Measurements from ENCODE around the gene PTPN14.

The PTPN14 gene

DNA sequence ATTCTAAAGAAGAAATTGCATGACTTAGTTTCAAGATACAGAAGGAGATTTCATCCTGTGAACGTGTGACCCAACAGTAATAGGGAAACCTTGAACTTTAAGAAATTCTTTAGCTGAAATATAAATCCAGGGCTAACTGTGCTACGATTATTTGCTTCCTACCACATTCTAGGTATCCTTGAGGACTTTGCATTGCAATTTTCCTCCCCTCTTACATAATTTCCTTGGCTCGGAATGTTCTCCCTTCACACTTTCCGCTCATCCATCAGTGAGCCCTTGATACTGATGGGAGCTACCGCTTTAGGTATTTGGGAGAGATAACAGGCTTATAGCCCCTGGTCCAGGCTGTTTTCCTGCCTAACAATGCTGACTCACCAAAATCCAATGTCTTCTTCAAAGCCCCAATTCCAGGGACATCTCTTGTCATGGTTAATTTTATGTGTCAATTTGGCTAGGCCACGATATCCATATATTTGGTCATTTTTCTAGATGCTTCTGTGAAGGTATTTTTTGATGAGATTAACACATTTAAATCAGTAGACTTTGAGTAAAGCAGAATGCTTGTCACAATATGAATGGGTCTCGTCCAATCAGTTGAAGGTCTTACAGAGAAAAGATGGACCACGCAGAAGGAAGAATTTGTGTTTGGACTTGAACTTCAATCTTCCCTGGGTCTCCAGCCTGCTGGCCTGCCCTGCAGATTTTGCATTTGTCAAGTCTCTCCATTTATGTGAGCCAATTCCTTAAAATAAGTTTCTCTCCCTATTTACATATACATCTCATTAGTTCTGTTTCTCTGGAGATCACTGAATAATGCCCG, 121.2 kb downstream of the PTPN14 start:
- peaks cover 42% of the 10 kb centered on the region for H3K4me1 Mint-ChIP-seq
- no peak overlapping the region for H3K4me3 Mint-ChIP-seq
- no peaks in the 10 kb centered on the region for H3K9me3 Mint-ChIP-seq
- H3K36me3 Mint-ChIP-seq = no peaks in the 10 kb centered on the region
- CTCF ChIA-PET = interaction anchor here (1.2 kb wide), 1 partner anchor 27 kb away, joined by 5 read pairs; no protein-coding TSS in a partner anchor
- H3K27me3 Mint-ChIP-seq = no peaks in the 10 kb centered on the region
- H3K27ac Mint-ChIP-seq = no peak overlapping the region
- DNase-seq = no peak

DNA sequence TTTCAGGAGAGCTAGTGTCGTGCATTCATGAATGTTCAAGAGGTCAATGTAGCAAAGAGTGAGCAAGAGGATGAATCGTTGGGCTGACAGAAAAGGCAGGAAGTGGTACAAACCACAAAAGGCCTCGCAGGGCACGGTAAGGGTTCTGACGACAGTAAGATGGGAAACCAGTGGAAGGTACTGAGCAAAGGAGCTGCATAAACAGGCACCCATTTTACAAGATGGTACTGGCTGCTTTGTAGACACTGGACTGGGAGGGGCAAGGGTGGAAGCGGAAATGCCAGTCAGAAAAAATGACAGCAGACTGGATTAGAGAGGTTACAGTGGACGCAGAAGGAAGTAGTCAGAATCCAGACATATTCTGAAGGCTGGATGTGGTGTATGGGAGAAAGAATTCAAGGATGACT, 123.5 kb downstream of the PTPN14 start:
- Mint-ChIP-seq H3K9me3 (no peaks in the 10 kb centered on the region), H3K4me3 (peak overlapping the region; percentile 39), H3K27me3 (peaks cover 4% of the 10 kb centered on the region), H3K36me3 (no peaks in the 10 kb centered on the region), H3K27ac (peak overlapping the region; percentile 95), H3K4me1 (peaks cover 44% of the 10 kb centered on the region)
- DNase-seq = peak; percentile 86
- CTCF ChIA-PET = interaction anchor here (0.8 to 1.9 kb wide), 11 partner anchors 12 to 167 kb away, joined by 3 to 10 read pairs (median 3); no protein-coding TSS in a partner anchor

DNA sequence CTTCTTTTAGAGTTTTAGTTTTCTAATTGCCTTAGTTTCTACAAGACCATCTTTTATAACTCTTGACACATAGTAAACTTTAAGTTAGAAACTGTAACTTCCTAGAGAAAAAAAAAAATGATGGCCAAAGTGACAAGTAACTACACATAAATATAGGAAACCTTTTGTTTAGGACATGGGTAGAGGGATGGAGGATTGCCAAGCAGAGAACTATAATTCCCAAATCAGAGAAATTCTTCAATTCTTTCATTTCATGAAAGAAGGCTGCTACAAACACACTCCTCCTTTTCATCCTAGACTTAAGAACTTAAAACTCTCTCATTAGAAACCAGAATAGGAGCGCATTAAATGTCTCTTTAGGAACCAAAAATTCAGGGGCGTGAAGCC, 125.0 kb downstream of the PTPN14 start:
- H3K27ac Mint-ChIP-seq = no peak overlapping the region
- H3K4me1 Mint-ChIP-seq = peaks cover 44% of the 10 kb centered on the region
- CTCF ChIA-PET = interaction anchor here (1.9 kb wide), 1 partner anchor 38 kb away, joined by 7 read pairs; no protein-coding TSS in a partner anchor
- H3K36me3 Mint-ChIP-seq = no peaks in the 10 kb centered on the region
- H3K27me3 Mint-ChIP-seq = peaks cover 9% of the 10 kb centered on the region
- H3K9me3 Mint-ChIP-seq = no peaks in the 10 kb centered on the region
- DNase-seq = no peak
- H3K4me3 Mint-ChIP-seq = no peak overlapping the region

DNA sequence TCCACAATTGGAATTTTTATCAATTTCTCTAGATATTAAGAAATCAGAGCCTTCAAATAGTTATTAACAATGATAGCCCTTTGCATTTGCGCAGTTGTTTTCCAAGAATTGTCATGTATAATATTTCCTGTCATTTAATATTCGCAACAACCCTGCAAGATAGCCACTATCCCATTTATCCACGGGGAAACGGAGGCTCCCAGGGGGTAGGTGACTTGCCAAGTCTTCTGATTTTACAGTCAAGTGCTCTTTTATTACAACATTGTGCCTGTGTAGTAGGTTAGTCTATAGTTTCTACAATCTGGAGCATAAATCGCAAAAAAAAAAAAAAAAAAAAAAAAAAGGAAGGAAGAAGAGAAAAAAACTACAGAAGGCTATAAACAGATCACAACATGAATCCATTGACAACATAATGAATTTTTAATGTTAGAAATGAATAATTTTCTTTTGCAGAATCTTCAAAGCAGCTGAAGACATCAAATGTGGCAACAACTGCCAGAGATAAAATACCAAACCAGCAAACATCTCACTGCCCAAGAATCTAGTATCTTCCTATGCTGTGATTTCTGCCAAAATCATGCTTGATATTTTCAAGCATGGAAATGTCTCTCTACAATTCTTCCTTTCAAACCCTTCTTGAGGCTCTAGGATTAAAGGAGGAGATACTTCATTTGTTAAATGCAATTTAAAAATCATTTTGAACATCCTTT, 125.5 kb downstream of the PTPN14 start:
- DNase-seq = no peak
- Mint-ChIP-seq H3K9me3 (no peaks in the 10 kb centered on the region), H3K4me3 (no peak overlapping the region), H3K27me3 (peaks cover 9% of the 10 kb centered on the region), H3K27ac (no peak overlapping the region), H3K4me1 (peaks cover 44% of the 10 kb centered on the region), H3K36me3 (no peaks in the 10 kb centered on the region)
- CTCF ChIA-PET = interaction anchor here (1.9 kb wide), 1 partner anchor 37 kb away, joined by 7 read pairs; no protein-coding TSS in a partner anchor

GRCh38 chr1:214425101-214425500, 126.3 kb downstream of the PTPN14 start:
- DNase-seq = no peak
- Mint-ChIP-seq H3K4me3 (no peak overlapping the region), H3K4me1 (peaks cover 42% of the 10 kb centered on the region), H3K27ac (no peak overlapping the region), H3K27me3 (peaks cover 9% of the 10 kb centered on the region), H3K36me3 (no peaks in the 10 kb centered on the region), H3K9me3 (no peaks in the 10 kb centered on the region)
- CTCF ChIA-PET = no interaction called here

- CTCF ChIA-PET = no interaction called here
- peaks cover 9% of the 10 kb centered on the region for H3K27me3 Mint-ChIP-seq
Measured at GRCh38 chr1:214423045-214423444, 128.4 kb downstream of the PTPN14 start.

GRCh38 chr1:214422137-214422671, 129.2 kb downstream of the PTPN14 start:
- Mint-ChIP-seq H3K27me3 (peaks cover 9% of the 10 kb centered on the region), H3K27ac (no peak overlapping the region), H3K4me3 (no peak overlapping the region), H3K4me1 (peaks cover 38% of the 10 kb centered on the region), H3K9me3 (no peaks in the 10 kb centered on the region), H3K36me3 (peaks cover 2% of the 10 kb centered on the region)
- no peak for DNase-seq
- CTCF ChIA-PET = interaction anchor here (0.5 kb wide), 1 partner anchor 106 kb away, joined by 4 read pairs; no protein-coding TSS in a partner anchor

More at GRCh38 chr1:214423045-214423444, 128.4 kb downstream of the PTPN14 start:
- DNase-seq = no peak
- Mint-ChIP-seq H3K4me1 (peaks cover 40% of the 10 kb centered on the region), H3K4me3 (no peak overlapping the region), H3K9me3 (no peaks in the 10 kb centered on the region), H3K36me3 (peaks cover 2% of the 10 kb centered on the region), H3K27ac (no peak overlapping the region)

- no peak for DNase-seq
- H3K27me3 Mint-ChIP-seq = peaks cover 9% of the 10 kb centered on the region
- H3K4me3 Mint-ChIP-seq = no peak overlapping the region
- no peaks in the 10 kb centered on the region for H3K9me3 Mint-ChIP-seq
- H3K36me3 Mint-ChIP-seq = peaks cover 2% of the 10 kb centered on the region
- CTCF ChIA-PET = no interaction called here
- no peak overlapping the region for H3K27ac Mint-ChIP-seq
- peaks cover 30% of the 10 kb centered on the region for H3K4me1 Mint-ChIP-seq
Measured at GRCh38 chr1:214420833-214421232, 130.6 kb downstream of the PTPN14 start.

DNA sequence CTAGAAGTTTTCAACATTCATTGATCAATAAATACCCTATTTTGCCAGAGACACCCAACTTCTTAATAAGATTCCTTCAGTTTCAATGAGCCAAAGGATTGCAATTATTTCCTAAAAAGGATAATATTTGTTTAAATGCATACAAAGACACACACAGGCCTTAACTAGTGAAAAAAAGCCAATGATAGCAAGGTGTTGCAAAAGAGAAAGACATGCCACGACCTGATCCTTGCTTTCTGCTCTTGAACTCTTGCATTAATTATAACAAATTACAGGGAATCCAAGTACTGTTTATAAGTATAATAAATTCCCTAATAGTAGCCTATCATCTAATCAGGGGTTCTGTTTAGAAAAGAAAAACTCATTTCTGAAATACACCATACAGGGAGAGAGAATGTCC, 131.1 kb downstream of the PTPN14 start:
- peaks cover 11% of the 10 kb centered on the region for H3K27me3 Mint-ChIP-seq
- H3K4me1 Mint-ChIP-seq = peaks cover 26% of the 10 kb centered on the region
- no peak for DNase-seq
- no peak overlapping the region for H3K27ac Mint-ChIP-seq
- no peak overlapping the region for H3K4me3 Mint-ChIP-seq
- H3K9me3 Mint-ChIP-seq = no peaks in the 10 kb centered on the region
- CTCF ChIA-PET = no interaction called here
- H3K36me3 Mint-ChIP-seq = peaks cover 2% of the 10 kb centered on the region

- Mint-ChIP-seq H3K27me3 (peaks cover 13% of the 10 kb centered on the region), H3K4me1 (peaks cover 26% of the 10 kb centered on the region), H3K4me3 (no peak overlapping the region), H3K9me3 (no peaks in the 10 kb centered on the region), H3K27ac (no peak overlapping the region), H3K36me3 (peaks cover 2% of the 10 kb centered on the region)
- DNase-seq = no peak
- CTCF ChIA-PET = no interaction called here
Measured at GRCh38 chr1:214419650-214420049, 131.8 kb downstream of the PTPN14 start.

- no peaks in the 10 kb centered on the region for H3K9me3 Mint-ChIP-seq
- peaks cover 27% of the 10 kb centered on the region for H3K4me1 Mint-ChIP-seq
- peaks cover 13% of the 10 kb centered on the region for H3K27me3 Mint-ChIP-seq
- peak overlapping the region; percentile 35 for H3K4me3 Mint-ChIP-seq
- H3K36me3 Mint-ChIP-seq = peaks cover 2% of the 10 kb centered on the region
- peak overlapping the region; percentile 86 for H3K27ac Mint-ChIP-seq
- peak; percentile 27 for DNase-seq
- CTCF ChIA-PET = interaction anchor here (0.8 kb wide), 1 partner anchor 167 kb away, joined by 3 read pairs; no protein-coding TSS in a partner anchor
Measured at GRCh38 chr1:214418391-214418790, 133.0 kb downstream of the PTPN14 start.

DNA sequence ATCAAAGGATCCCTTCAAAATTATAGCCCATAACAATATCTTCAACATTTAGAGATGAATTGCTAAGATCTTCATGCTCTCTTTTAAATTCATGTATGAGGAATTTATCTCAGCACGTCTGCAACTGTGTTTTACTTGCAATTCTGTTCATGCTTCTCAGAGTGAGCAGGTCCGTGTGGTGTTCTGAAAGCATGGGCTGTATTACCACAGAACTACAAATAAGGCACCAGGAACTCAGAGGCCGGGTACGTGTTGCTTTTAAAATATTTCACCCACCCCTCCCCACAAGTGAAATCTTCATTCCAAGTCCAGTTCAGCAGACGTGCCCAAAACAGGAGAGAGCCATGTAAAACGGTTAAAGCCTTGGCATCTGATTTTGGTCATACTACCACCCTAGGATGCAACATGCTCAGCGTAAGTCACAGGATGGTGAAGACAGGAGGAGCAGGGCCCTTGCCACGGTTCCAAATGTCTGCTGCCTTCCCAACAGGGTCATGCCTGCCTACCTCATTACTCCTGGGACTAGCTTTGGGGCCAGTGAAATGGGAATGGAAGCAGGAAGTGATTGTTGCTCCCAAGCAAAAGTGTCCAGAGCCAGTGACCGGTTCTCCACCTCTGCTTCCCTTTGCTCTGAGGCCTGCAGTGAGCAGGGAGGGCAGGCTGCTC, 133.7 kb downstream of the PTPN14 start:
- Mint-ChIP-seq H3K4me3 (no peak overlapping the region), H3K9me3 (no peaks in the 10 kb centered on the region), H3K27ac (no peak overlapping the region), H3K27me3 (peaks cover 8% of the 10 kb centered on the region), H3K4me1 (peaks cover 27% of the 10 kb centered on the region), H3K36me3 (peaks cover 2% of the 10 kb centered on the region)
- CTCF ChIA-PET = interaction anchor here (0.8 kb wide), 1 partner anchor 167 kb away, joined by 3 read pairs; no protein-coding TSS in a partner anchor
- DNase-seq = no peak

- H3K4me3 Mint-ChIP-seq = no peak overlapping the region
Measured at GRCh38 chr1:214416858-214417257, 134.5 kb downstream of the PTPN14 start.

GRCh38 chr1:214416417-214416816, 135.0 kb downstream of the PTPN14 start:
- no peak for DNase-seq
- Mint-ChIP-seq H3K27ac (no peak overlapping the region), H3K4me3 (no peak overlapping the region), H3K36me3 (peaks cover 2% of the 10 kb centered on the region), H3K9me3 (no peaks in the 10 kb centered on the region), H3K27me3 (peaks cover 4% of the 10 kb centered on the region), H3K4me1 (peaks cover 27% of the 10 kb centered on the region)
- CTCF ChIA-PET = no interaction called here

More at GRCh38 chr1:214416858-214417257, 134.5 kb downstream of the PTPN14 start:
- Mint-ChIP-seq H3K36me3 (peaks cover 2% of the 10 kb centered on the region), H3K27ac (no peak overlapping the region), H3K27me3 (peaks cover 8% of the 10 kb centered on the region), H3K4me1 (peaks cover 27% of the 10 kb centered on the region), H3K9me3 (no peaks in the 10 kb centered on the region)
- CTCF ChIA-PET = no interaction called here
- no peak for DNase-seq
